ENCODE data around the gene KLHDC8A. TPM values are rescaled to one million over a fixed set of nuclear protein-coding genes. Genes with fewer than 3 reads are reported as not detected.

KLHDC8A gene
- polyA plus RNA-seq, result 5.6 and 6.6 TPM in 2 replicates

GRCh38 chr1:205356440-205357139 is at the start of gene KLHDC8A:
Gene KLHDC8A, minus strand, starts transcription at chr1:205356922. Its CDS starts 13,318 bp downstream, at chr1:205343604.

GRCh38 chr1:205321162-205321958 is 35.4 kb downstream of the KLHDC8A start, which contains the start of gene NUAK2:
Gene NUAK2, minus strand, starts transcription at chr1:205321745. Its CDS starts 117 bp downstream, at chr1:205321628.

Other genes with a start within 250 kb of the KLHDC8A start
- gene RBBP5, start 234.9 kb downstream of the KLHDC8A start, polyA plus RNA-seq, result 8.0 and 15.6 TPM in 2 replicates
- 10.1 and 13.0 TPM in 2 replicates for gene DSTYK, start 145.2 kb downstream of the KLHDC8A start, polyA plus RNA-seq
- gene TMCC2, start 129.0 kb downstream of the KLHDC8A start, polyA plus RNA-seq, result 0.14 and 0.93 TPM in 2 replicates
- not detected in 2 replicates for gene NUAK2, start 35.2 kb downstream of the KLHDC8A start, polyA plus RNA-seq
- gene LEMD1, start 65.1 kb upstream of the KLHDC8A start, polyA plus RNA-seq, result not detected in 2 replicates
- gene BLACAT1, start 99.1 kb upstream of the KLHDC8A start, polyA plus RNA-seq, result 0.38 TPM in 1 of 2 replicates, not detected in the other
- gene CDK18, start 147.7 kb upstream of the KLHDC8A start, polyA plus RNA-seq, result 0.85 TPM in 1 of 2 replicates, not detected in the other